ENCODE results near the gene SRR.
"Not testable (repeated sequence)": the region's sequence is repeated elsewhere in the genome, so short reads cannot be mapped to it uniquely, and the experiment has no call there.

SRR gene

DNA sequence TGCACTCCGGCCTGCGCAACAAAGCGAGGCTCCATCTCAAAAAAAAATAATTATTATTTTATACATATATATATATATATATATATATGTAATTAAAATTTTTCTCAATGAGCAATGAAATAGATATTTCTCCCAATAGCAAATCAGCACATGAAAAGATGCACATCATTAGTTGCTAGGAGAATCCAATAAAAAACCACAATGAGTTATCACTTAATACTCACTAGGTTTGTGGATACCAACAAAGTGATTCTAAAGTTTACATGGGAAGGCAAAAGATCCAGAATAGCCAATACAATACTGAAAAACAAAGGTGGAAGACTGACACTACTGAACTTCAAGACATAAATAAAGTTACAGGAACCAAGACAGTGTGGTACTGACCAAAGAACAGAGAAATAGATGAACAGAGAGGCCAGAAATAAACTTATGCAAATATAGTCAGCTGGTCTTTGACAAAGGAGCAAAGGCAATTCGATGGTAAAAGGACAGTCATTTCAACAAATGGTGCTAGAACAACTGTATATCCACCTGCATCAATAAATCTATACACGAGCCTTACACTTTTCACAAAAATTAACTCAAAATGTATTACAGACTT, 13.8 kb upstream of the SRR start:
- DNase-seq (ENCODE audit: low spot score) (no peak), FAIRE-seq (no peak)

DNA sequence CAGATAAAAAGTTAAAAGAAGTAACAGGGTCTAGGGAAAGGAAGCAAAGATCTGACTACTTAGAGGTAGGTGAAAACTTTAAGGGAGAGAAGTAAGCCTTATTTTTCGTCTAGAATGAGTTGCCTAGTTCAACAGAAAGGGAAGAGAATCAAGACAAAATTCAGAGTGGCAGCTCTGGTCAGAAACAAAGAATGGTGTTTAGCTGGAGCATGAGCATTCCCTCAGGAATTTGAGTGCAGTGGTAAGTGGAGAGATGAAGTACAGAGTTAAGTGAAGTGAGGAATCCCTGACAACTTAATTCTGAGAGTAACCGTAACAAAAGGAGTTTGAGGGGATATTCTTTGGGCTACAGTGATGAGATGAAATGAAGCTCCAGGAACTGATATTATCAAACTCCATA, 11.7 kb upstream of the SRR start:
- FAIRE-seq = no peak
- DNase-seq (ENCODE audit: low spot score) = no peak

DNA sequence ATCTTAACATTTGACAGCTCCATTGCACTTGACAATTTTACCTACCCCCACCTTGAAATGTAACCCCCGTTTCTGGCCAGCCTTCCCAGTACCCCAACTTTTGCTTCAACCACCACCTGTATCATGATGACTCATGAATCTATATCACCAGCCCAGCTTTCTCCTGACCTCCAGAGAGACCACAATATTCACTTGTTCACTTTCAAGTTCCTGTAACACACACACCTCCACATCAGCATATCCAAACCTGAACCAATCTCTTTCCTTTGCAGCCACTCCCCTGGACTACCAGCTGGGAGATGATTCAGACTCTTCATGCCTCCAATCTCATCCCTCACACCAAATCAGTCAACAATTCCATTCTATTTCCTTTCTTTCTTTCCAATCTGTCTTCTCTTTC, 8.2 kb upstream of the SRR start:
- no peak for FAIRE-seq
- DNase-seq (ENCODE audit: low spot score) = no peak

DNA sequence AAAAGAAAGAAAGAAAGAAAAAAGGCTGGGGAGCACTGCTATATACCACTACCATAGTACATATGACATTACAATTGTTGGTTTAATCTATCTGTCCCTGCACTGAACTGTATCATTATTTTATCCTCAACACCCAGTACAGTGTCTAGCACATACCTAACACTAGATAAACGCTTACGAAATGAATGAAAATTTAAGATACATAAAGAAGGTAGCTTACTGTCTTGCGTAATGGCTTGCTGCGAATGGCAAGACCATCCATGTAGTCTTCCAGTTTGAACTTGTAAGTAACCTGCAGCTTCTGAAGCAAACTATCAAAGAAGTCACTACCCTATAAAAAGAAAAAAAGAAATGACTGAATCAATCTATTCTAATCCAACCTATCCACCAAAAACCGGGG, 6.7 kb upstream of the SRR start:
- FAIRE-seq (no peak), DNase-seq (ENCODE audit: low spot score) (no peak)

DNA sequence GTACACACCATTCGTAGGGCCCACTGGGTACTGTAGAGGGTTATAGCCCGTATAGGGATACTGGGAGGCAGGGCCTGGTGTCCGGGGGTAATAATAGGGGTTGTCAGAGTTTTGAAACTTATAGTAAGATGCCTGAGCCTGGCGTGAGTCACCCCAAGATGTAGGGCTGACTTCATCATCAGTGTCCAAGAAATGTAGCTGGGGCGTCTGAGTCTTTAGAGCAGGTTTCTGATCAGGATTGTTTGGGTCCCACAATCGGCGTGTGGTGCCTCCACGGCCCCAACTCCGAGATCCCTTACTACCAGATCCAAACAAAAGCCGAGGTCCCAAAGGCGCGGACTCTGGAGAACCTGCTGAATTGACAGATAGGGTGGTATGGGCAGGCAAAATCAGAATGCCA, 4.6 kb upstream of the SRR start:
- DNase-seq (ENCODE audit: low spot score) = no peak
- FAIRE-seq = no peak

DNA sequence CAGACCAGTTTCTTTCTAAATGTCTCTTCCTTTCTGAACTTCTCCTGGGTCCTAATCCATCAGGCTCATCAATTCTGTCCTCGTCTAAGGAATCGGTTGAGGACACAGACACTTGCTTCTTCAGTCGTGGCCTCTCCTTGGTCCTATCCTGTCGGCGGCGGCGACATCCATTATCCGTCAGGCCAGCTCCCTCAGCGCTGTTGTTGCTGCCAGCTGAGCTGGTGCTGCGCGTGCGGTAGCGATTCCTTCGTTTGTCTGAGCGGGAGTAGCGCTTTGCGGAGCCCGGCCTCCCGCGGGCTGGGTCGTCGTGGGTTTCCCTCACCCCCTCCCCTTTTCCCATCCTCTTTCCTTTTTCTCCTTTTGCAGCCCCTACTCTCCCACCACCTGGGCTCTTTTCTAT, 4.0 kb upstream of the SRR start:
- DNase-seq (ENCODE audit: low spot score) (no peak), FAIRE-seq (no peak)

DNA sequence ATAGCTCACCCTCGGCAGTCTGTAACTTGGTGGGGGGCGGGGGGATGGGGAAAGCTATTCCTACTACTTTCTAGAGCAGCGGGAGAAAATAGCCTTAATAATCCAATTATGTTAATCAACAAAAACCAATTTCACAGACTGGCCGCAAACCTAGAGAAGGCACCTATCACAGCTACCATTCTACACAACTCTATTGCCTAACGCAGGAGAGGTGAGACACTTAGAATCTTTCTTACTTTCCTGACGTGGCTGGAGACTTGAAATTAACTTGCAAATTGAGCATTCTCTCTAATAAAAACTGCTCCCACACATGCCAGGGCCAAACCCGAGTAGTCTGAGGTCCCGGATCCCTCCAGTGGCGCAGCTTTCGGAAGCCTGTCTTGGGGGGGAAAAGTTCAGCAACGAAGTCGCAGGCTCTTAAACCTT, 959 bp upstream of the SRR start:
- FAIRE-seq (no peak), DNase-seq (ENCODE audit: low spot score) (no peak)

DNA sequence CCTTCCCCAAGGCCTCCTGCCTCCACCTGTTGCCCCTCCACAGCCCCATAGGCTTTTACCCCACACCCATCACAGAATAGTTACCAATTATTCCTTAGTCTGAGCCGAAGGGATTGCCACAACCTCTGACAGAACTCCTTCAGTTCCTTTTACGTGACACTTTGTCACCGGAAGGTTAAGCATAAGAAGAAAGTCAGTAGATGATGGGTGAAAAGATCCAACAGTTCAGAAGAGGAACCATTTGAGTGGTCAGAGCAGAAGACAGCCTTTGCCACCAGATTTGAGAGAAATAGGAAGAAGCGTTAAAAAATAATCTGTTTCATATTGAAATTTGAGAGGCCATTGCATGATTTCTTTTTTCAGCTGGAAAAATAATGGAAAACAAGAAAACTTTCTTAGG, 1.2 kb downstream of the SRR start:
- FAIRE-seq (no peak), DNase-seq (ENCODE audit: low spot score) (no peak)

DNA sequence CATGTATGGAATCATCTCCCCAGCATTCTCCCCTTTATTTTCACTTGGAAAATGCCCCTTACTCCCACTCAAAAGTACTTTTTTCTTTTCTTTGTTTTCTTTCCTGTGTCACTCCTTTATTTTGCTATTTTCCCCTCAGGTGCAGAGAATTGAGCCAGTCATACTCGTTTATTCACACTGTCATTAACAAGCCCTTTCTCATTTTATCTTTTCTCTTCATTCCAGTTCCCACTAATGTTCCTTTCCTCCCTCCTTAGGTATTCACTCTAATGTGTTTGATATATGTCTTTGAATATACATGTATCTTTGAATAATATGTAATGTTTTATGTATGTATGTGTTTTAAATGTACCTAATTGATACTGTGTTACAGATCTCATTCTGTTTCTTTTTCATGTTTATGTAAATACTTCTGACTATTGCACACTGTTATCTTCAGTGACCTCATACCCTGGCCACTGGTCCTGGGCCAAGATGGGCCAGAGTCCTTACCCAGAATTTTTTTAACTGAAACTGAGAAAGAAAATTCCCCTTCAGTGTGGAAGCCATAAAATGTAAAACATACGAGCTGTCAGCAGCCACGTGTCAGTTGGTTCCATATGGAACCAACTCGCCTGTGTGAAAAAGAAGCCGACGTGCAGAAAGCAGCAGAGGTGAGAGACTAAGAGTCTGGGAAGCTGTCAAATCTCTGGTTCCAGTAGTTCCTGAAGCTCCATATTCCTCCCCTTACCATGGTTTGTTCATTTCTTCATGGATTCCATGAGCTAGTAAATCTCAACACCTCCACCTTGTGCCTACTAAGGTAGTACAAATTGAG, 5.8 kb downstream of the SRR start:
- FAIRE-seq = no peak
- no peak for DNase-seq (ENCODE audit: low spot score)

DNA sequence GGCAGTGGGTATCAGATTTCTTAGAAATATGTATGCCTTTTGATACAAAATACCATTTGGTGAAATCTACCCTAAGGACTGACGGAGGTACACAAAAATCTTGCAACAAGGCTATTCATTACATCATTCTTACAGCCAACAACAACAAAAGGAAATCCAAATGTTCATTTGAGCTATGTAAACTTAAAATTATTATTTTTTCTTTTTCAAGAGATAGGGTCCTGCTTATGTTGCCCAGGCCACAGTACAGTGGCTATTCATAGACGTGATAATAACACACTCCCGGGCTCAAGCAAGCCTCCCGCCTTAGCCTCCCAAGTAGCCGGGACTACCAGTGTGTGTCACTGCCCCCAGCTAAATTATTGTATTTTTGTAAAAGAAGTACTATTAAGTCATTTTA, 9.0 kb downstream of the SRR start:
- DNase-seq (ENCODE audit: low spot score) (no peak), FAIRE-seq (no peak)

DNA sequence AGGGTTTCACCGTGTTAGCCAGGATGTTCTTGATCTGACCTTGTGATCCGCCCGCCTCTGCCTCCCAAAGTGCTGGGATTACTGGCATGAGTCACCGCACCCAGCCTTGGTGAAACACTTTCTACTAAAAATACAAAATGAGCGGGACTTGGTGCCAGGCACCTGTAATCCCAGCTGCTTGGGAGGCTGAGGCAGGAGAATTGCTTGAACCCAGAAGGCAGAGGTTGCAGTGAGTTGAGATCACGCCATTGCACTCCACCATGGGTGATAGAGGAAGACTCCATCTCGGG, 13.1 kb downstream of the SRR start:
- FAIRE-seq; DNase-seq (ENCODE audit: low spot score): not testable (repeated sequence)

DNA sequence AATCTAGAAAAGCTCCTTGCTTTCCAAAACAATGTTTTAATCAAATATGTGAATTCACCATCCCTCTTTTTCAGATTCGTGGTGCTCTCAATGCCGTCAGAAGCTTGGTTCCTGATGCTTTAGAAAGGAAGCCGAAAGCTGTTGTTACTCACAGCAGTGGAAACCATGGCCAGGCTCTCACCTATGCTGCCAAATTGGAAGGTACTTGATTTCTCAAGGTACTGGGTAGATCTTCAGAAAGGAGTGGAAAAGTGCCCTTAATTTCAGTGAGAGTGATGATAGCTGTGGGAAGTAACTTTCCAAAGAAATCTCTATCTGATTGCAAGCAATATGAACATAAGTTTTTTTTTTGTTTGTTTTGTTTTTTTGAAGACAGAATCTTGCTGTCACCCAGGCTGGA, 14.0 kb downstream of the SRR start:
- FAIRE-seq = no peak
- no peak for DNase-seq (ENCODE audit: low spot score)

DNA sequence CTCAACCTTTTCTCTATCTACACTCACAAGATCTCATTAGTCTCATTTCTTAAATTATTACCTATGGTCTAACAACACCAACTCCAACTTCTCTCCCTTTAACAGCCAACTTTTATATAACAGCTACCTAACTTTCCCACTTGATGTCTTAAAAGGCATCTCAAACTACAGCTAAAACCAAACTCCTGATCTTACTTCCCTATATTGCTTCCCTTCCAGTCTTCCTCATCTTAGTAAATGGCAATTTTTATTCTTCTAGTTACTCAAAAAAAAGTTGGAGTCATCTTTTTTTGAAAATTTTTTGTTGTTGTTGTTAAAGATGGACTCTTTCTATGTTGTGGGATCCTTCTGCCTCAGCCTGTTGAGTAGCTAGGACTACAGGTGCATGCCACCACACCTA, 15.3 kb downstream of the SRR start:
- DNase-seq (ENCODE audit: low spot score) = no peak
- no peak for FAIRE-seq

DNA sequence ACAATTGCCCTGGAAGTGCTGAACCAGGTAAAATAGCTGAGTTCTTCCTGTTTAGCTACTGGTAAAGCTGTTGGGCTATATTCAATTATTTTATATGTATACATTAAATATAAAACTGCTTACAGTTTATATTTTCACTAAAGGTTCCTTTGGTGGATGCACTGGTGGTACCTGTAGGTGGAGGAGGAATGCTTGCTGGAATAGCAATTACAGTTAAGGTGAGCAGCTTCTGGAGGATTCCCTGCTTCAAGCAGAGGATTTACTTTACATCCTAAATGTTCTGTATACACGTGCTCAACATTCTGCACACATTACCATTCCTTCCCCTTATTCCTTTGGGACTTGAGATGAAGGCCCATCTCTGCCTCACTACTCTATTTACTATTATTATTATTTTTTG, 17.6 kb downstream of the SRR start:
- DNase-seq (ENCODE audit: low spot score) = no peak
- no peak for FAIRE-seq

DNA sequence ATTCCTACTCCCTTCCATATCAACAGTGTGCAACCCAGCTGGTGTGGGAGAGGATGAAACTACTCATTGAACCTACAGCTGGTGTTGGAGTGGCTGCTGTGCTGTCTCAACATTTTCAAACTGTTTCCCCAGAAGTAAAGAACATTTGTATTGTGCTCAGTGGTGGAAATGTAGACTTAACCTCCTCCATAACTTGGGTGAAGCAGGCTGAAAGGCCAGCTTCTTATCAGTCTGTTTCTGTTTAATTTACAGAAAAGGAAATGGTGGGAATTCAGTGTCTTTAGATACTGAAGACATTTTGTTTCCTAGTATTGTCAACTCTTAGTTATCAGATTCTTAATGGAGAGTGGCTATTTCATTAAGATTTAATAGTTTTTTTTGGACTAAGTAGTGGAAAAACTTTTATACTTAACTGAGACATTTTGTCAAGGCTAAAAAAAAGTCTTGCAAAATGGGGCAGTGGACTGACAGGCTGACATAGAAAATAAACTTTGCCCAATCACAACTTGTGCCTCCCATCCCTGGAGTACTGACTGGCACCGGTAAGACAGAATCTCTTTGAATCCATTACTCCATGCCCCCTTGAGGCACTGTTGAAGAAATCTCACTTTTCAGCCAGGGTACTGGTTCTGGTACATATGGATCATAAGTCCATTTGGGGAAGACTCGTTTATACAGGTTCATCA, 20.0 kb downstream of the SRR start:
- no peak for FAIRE-seq
- DNase-seq (ENCODE audit: low spot score) = no peak

DNA sequence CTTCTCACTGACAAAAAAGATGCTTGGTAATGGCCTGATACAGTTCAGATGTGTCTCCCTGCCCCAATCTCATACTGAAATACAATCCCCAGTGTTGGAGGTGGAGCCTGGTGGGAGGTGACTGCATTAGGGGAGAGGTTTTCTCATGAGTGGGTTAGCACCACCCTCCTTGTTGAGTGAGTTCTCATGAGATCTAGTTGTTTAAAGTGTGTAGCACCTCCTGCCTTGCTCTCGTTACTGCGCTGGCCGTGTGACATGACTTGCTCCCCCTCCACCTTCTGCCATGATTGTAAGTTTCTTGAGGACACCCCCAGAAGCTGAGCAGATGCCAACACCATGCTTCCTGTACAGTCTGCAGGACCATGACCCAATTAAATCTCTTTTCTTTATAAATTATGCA, 27.6 kb downstream of the SRR start:
- FAIRE-seq (no peak), DNase-seq (ENCODE audit: low spot score) (no peak)

DNA sequence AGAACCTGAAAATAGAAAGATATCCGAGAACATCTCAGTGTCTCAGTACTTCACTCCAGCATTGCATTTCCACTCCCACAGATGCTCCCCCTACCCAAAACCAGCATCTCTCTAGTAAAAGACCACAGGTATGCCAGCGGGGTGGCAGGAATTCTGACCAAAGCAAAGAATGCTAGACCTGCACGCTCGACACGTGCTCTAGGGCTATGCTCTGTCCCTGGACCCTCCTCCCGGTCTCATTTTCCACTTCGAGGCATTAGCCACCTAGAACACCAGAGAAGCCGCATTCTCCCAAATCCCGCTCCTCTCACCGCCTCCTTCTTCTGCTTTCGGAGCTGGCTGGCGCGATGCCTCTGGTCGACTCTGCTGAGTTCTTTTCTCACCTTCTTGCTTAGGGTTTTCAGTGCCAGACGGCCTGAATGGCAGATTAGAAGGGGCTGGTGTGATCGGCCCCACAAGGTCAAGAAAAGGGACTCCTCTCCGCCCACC, 32.0 kb downstream of the SRR start:
- peak; percentile 9 for DNase-seq (ENCODE audit: low spot score)
- no peak for FAIRE-seq

DNA sequence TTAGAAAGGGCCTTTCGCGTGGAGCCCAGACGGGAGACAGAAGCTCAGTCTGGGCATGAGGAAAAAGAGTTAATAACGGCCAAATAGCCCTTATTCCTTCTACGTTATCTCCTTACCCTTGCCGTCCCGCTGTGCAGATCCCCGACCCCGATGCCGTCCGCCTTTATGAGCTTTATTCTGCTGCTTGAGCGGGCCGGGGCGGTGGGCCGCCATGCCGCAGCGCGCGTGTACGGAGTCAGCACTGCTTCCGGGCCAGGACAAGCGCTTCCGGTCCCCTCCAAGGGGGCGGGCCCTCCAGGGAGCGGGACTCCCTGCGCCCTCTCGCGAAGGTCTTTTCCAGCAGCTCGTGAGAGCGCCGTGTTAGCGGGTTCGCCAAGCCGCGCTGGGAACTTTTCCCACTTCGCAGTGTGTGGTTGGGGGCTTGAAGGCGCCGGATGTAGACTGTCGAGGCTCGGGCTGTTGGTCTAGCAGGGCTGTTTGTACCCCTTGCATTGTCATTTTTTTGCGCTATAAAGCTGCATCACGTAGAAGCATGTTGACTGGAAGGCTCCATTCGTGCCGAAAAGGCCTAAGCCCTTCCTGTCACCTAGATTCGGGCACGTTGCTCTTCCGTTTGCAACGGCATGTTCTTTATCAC, 32.6 kb downstream of the SRR start, which contains the start of gene TSR1:
Gene TSR1 (minus strand): TSS at position 243 of the 637 bp plus-strand sequence. CDS start 30 bp downstream, at position 213.
- DNase-seq (ENCODE audit: low spot score) (peak; percentile 94), FAIRE-seq (no peak)

DNA sequence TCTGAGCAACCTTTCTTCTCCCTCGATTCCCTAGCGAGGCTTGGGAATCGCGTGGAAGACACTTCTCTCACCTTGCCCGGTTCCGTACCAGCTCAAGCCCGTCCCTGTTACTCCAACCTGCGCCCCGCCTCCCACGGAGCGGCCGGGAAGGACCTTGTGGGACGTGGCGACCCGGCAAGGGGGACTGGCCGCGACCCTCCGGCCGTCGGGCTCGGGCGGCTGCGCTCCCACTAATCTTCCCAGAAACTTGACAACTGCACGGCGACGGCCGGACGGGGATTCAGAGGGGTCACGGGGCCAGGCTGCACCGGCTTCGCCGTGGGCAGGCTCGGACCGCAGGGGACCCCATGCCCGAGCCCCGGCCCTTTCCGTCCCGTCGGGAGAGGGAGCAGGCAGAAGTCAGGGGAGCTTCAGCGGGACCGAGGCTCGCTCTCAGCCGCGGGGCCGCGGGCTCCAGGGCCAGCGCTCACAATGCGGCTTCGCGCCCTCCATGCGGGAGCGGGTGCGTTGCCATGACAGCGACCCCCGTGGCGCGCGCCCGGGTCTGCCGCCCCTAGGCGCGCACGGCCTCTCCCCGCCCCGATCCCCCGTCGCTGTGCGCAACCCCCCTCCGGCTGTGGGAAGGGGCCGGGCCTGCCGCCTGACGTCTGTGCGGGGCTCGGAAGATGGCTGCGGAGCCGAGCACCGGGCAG, 33.2 kb downstream of the SRR start, which contains the start of gene SGSM2:
Gene SGSM2 (plus strand): TSS at position 650 of the 692 bp plus-strand sequence. CDS start 188 bp downstream, outside the sequence.
- no peak for FAIRE-seq
- peak; percentile 71 for DNase-seq (ENCODE audit: low spot score)

DNA sequence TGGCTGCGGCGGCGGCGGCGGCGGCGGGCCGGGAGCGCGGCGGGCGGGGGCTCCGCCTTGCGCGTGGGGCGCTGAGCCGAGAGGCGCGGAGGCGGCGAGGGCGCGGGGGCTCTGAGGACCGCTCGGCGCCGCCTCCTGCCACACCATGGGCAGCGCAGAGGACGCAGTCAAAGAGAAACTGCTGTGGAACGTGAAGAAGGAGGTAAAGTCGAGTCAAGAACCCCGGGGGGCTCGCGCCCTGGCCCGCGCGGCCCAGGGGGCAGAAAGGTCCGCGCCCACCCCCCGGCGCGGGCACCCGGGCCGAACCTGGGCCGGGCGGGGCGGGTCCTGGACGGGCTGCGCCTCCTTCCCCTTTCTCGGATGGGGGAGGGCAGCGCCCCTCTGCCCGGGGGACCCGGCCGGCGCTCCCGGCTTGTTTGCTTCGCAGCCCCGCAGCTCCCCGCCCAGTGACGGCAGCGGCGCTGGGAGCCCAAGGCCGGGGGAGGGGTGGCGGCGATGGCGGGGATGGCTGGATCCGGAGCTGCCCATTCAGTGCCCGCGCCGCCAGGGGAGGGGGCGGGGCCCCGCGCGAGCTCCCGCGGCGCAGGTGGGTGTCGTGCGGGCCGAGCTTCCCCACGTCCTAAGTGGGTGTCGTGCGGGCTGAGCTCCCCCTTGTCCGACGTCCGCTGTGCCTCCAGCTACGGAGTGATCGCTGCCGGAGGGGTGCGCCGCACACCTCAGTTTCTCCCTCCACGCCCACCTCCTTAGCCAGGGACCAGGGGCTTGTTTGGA, 34.0 kb downstream of the SRR start:
- no peak for FAIRE-seq
- peak; percentile 69 for DNase-seq (ENCODE audit: low spot score)

DNA sequence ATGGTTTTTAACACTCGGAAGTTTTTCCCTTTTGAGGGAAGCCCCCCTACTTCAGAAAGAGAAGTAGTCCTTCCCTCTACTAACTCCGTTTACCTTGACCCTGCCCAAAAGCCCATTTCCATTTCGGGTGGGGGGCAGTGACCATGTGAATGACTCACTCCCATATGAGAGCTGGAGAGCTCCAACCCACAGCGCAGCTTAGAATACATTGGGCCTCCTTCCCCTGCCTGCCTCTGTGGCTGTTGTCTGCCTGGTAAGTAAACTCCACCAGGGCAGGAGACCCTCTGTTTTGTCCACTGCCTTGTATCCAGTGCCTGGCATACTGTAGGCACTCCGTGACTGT, 34.5 kb downstream of the SRR start:
- FAIRE-seq = no peak
- peak; percentile 10 for DNase-seq (ENCODE audit: low spot score)

Data from urothelium cell line (cell line).